Measurements from ENCODE around the gene FLG2. TPM values are rescaled to one million over a fixed set of nuclear protein-coding genes. Genes with fewer than 3 reads are reported as not detected.
A peak's percentile ranks its signal among the peaks of the same experiment; 100 is the strongest.

Gene FLG2
- total RNA-seq, 2 donors from 2014 or later, result not detected

- no peak overlapping the region for H3K4me3 ChIP-seq
- no peaks in the 10 kb centered on the region for H3K4me1 ChIP-seq
- no peak for TF ChIP-seq POLR2A (IDR thresholded peaks at IDR 0.05)
- TF ChIP-seq, protein P1, sequence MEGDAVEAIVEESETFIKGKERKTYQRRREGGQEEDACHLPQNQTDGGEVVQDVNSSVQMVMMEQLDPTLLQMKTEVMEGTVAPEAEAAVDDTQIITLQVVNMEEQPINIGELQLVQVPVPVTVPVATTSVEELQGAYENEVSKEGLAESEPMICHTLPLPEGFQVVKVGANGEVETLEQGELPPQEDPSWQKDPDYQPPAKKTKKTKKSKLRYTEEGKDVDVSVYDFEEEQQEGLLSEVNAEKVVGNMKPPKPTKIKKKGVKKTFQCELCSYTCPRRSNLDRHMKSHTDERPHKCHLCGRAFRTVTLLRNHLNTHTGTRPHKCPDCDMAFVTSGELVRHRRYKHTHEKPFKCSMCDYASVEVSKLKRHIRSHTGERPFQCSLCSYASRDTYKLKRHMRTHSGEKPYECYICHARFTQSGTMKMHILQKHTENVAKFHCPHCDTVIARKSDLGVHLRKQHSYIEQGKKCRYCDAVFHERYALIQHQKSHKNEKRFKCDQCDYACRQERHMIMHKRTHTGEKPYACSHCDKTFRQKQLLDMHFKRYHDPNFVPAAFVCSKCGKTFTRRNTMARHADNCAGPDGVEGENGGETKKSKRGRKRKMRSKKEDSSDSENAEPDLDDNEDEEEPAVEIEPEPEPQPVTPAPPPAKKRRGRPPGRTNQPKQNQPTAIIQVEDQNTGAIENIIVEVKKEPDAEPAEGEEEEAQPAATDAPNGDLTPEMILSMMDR (IDR thresholded peaks at IDR 0.05), result no peak
- intact Hi-C loops (cut with DNase I), result no loop called here
- no peak overlapping the region for H3K27ac ChIP-seq
- H3K27me3 ChIP-seq, result no peaks in the 10 kb centered on the region
- H3K36me3 ChIP-seq (replicated peaks in 1 of 2; ENCODE audit: insufficient read depth in 1 of 2, low read depth in 2 of 2), result no peaks in the 10 kb centered on the region
- H3K9me3 ChIP-seq, result no peaks in the 10 kb centered on the region
- WGBS, 2 donors, result 64 to 71% methylated on average over 12 to 16 of the region's 16 CpGs
- ATAC-seq, result no peak
- no peak for DNase-seq
Measured at GRCh38 chr1:152380932-152381331, 21.1 kb upstream of the FLG2 start.

DNA sequence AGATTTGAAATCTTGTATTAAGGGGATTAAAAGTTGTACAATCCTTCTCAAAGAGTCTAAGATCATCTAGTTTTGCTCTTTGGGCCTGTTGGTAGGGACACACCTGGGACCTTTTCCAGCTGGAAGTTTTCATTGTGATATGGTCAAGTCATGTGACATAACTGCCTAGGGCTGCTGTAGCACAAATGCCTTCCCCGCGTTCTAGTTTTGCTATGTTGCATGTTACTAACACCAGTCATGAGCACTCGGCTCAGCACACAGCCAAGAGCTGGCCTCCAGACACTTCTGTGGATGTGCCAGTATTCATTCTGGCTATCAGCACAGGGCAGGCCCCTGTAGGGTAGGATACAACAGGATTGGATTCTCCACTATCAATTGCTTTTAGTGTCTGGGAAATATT lies 14.6 kb upstream of the FLG2 start:
- intact Hi-C loops (cut with DNase I), result no loop called here
- no peak overlapping the region for H3K4me3 ChIP-seq
- TF ChIP-seq POLR2A (IDR thresholded peaks at IDR 0.05), result no peak
- TF ChIP-seq, protein P1 (IDR thresholded peaks at IDR 0.05), result no peak
- H3K36me3 ChIP-seq (replicated peaks in 1 of 2; ENCODE audit: insufficient read depth in 1 of 2, low read depth in 2 of 2), result no peaks in the 10 kb centered on the region
- ATAC-seq (no peak), DNase-seq (peak in 3 of 4 donors; percentile 8 to 36 (median 35))
- H3K27ac ChIP-seq, result no peak overlapping the region
- H3K9me3 ChIP-seq, result no peaks in the 10 kb centered on the region
- no peaks in the 10 kb centered on the region for H3K27me3 ChIP-seq
- WGBS, 2 donors, result 6 to 23% methylated on average over 3 of the region's 3 CpGs
- no peaks in the 10 kb centered on the region for H3K4me1 ChIP-seq

GRCh38 chr1:152372672-152373071 lies 12.9 kb upstream of the FLG2 start:
- no peak for ATAC-seq
- intact Hi-C loops (cut with DNase I), result no loop called here

DNA sequence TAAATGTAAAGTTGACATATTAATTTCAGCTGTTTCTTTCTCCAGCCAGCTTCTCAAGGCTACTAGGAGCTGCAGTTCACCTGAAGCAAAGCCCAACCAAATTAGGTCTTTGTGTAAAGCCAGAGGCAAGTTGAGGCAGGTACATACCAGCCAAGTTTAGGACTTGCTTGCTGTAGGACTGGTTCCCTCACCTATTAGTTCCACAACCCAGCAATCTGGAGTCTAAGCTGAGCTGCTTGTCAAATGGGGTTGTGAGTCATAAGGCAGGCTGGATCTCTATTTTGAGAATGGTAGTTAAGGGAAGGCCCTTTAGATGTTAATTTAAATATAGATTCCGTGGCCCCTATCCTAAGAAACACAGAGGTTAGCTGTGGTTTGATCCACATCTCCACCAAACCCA lies 7.6 kb upstream of the FLG2 start:
- TF ChIP-seq, protein P1 (IDR thresholded peaks at IDR 0.05), result no peak
- TF ChIP-seq POLR2A (IDR thresholded peaks at IDR 0.05), result no peak
- Histone ChIP-seq H3K9me3 (no peaks in the 10 kb centered on the region), H3K27me3 (no peaks in the 10 kb centered on the region), H3K4me1 (no peaks in the 10 kb centered on the region), H3K36me3 (replicated peaks in 1 of 2; ENCODE audit: insufficient read depth in 1 of 2, low read depth in 2 of 2) (no peaks in the 10 kb centered on the region), H3K4me3 (no peak overlapping the region), H3K27ac (no peak overlapping the region)
- ATAC-seq, result no peak
- DNase-seq, result no peak
- intact Hi-C loops (cut with DNase I), result no loop called here
- WGBS, 2 donors, result 14 to 45% methylated on average over 1 of the region's 1 CpG

More at GRCh38 chr1:152372672-152373071, 12.9 kb upstream of the FLG2 start:
- H3K27ac ChIP-seq, result no peak overlapping the region
- no peaks in the 10 kb centered on the region for H3K9me3 ChIP-seq
- no peak overlapping the region for H3K4me3 ChIP-seq
- H3K36me3 ChIP-seq (replicated peaks in 1 of 2; ENCODE audit: insufficient read depth in 1 of 2, low read depth in 2 of 2), result no peaks in the 10 kb centered on the region
- H3K4me1 ChIP-seq, result no peaks in the 10 kb centered on the region
- DNase-seq, result no peak
- TF ChIP-seq, protein P1 (IDR thresholded peaks at IDR 0.05), result no peak
- TF ChIP-seq POLR2A (IDR thresholded peaks at IDR 0.05), result no peak
- no peaks in the 10 kb centered on the region for H3K27me3 ChIP-seq
- WGBS, 2 donors, result 28 to 46% methylated on average over 1 of the region's 1 CpG

DNA sequence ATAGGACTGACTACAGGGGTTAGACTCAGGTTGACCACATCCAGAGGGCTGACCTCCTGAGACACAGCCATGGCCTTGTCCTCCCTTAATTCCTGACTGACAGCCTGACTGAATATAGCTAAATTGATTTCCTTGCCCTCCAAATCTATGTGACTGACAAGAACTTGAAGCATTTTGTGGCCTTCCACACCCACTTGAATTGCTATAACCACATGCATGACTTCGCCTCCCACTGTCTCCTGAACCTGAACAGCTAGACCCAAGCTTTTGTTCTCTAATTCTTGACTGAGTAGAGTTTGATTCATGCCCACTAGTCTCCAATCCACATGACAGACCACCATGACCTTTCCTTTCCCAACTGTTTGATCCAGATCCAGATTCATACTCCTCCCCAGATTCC lies 3.1 kb downstream of the FLG2 start:
- TF ChIP-seq POLR2A (IDR thresholded peaks at IDR 0.05), result no peak
- TF ChIP-seq, protein P1 (IDR thresholded peaks at IDR 0.05), result no peak
- WGBS, 2 donors, result 32 to 96% methylated on average over 1 of the region's 1 CpG
- Histone ChIP-seq H3K27ac (no peak overlapping the region), H3K36me3 (replicated peaks in 1 of 2; ENCODE audit: insufficient read depth in 1 of 2, low read depth in 2 of 2) (no peaks in the 10 kb centered on the region), H3K4me3 (no peak overlapping the region), H3K9me3 (no peaks in the 10 kb centered on the region), H3K27me3 (no peaks in the 10 kb centered on the region), H3K4me1 (no peaks in the 10 kb centered on the region)
- DNase-seq (no peak), ATAC-seq (no peak)
- intact Hi-C loops (cut with DNase I), result no loop called here
